ENCODE results near the gene TMEM139. TPM values are rescaled to one million over a fixed set of nuclear protein-coding genes. Genes with fewer than 3 reads are reported as not detected.

The TMEM139 gene
- total and polyA plus RNA-seq, 8 donors, result 4.2 to 17.3 (median 7.0) TPM

GRCh38 chr7:143303733-143304132, 19.0 kb downstream of the TMEM139 start:
- no peak for FAIRE-seq
- no peaks in the 10 kb centered on the region for H3K27me3 ChIP-seq
- no peak for DNase-seq
- H3K9me3 ChIP-seq, result no peaks in the 10 kb centered on the region
- no peak overlapping the region for H3K4me3 ChIP-seq
- ATAC-seq, result no peak
- no peak overlapping the region for H3K27ac ChIP-seq
- no peak for TF ChIP-seq CTCF (IDR thresholded peaks at IDR 0.05)
- no peaks in the 10 kb centered on the region for H3K4me1 ChIP-seq
- 97 to 98% methylated on average over 10 of the region's 10 CpGs for WGBS, 2 donors
- peaks cover 0 to 47% (median 27%) of the 10 kb centered on the region in 3 donors for H3K36me3 ChIP-seq
- intact Hi-C loops (cut with DNase I), result loop anchor here in 2 of 3 donors (10.0 kb wide), 1 partner anchor 59 kb away; no protein-coding TSS in a partner anchor

- no peak for TF ChIP-seq CTCF (IDR thresholded peaks at IDR 0.05)
- Histone ChIP-seq H3K36me3 (peaks cover 0 to 46% (median 27%) of the 10 kb centered on the region in 3 donors), H3K4me3 (no peak overlapping the region), H3K27me3 (no peaks in the 10 kb centered on the region), H3K9me3 (no peaks in the 10 kb centered on the region), H3K4me1 (no peaks in the 10 kb centered on the region), H3K27ac (no peak overlapping the region)
- no peak for DNase-seq
- 85% methylated on average over 6 of the region's 6 CpGs for WGBS, 2 donors
- no peak for ATAC-seq
- no peak for FAIRE-seq
- intact Hi-C loops (cut with DNase I), result loop anchor here (5.0 to 10.0 kb wide), 2 partner anchors 60 to 63 kb away; no protein-coding TSS in a partner anchor
These were observed 20.2 kb downstream of the TMEM139 start for GRCh38 chr7:143304938-143305337.

DNA sequence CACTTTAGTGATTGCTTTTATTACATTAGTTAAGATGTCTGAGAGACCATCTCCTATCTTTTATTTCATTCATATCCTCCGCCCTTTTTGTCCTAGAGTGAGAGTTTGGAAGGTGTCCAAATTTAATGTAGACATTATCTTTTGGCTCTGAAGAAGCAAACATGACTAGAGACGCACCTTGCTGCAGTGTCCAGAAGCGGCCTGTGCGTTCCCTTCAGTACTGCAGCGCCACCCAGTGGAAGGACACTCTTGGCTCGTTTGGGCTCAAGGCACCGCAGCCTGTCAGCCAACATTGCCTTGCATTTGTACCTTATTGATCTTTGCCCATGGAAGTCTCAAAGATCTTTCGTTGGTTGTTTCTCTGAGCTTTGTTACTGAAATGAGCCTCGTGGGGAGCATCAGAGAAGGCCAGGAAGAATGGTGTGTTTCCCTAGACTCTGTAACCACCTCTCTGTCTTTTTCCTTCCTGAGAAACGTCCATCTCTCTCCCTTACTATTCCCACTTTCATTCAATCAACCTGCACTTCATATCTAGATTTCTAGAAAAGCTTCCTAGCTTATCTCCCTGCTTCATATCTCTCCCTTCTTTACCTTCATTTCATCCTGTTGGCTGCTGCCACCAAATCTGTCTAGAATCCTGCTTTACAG, 20.8 kb downstream of the TMEM139 start:
- WGBS, 2 donors, result 24 to 28% methylated on average over 10 of the region's 10 CpGs
- FAIRE-seq, result no peak
- DNase-seq, result peak; percentile 55 to 93 (median 82)
- no peaks in the 10 kb centered on the region for H3K9me3 ChIP-seq
- H3K4me1 ChIP-seq, result no peaks in the 10 kb centered on the region
- no peak overlapping the region for H3K27ac ChIP-seq
- intact Hi-C loops (cut with DNase I), result loop anchor here (5.0 to 10.0 kb wide), 2 partner anchors 61 to 63 kb away; no protein-coding TSS in a partner anchor
- H3K36me3 ChIP-seq, result peaks cover 0 to 41% (median 22%) of the 10 kb centered on the region in 3 donors
- ATAC-seq, result peak; percentile 92 to 98 (median 97)
- peak; percentile 68 to 77 (median 72) for TF ChIP-seq CTCF (IDR thresholded peaks at IDR 0.05)
- no peak overlapping the region for H3K4me3 ChIP-seq
- no peaks in the 10 kb centered on the region for H3K27me3 ChIP-seq

DNA sequence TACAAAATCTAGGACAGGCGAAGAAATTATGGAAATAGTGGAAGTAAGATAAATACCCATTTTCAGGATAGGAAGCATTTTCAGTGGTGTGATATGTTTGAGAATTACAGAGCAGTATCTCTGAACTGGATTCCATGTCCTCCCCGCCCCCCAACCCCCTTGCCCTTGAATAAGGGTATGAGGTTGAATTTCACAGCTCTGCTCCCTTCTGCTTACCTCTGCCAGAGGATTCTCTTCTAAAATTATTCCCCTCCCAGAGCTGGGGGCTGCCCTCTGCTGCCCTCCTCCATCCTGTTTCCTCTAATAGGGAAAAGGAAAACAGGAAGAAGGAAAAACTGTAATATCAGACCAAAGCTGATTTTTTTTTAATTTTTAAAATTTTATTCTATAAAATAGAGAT, 23.9 kb downstream of the TMEM139 start:
- ATAC-seq, result no peak
- no peak for DNase-seq
- intact Hi-C loops (cut with DNase I), result loop anchor here (5.0 to 10.0 kb wide), 2 partner anchors 64 to 66 kb away; no protein-coding TSS in a partner anchor
- no peak for FAIRE-seq
- no peak overlapping the region for H3K27ac ChIP-seq
- 94 to 97% methylated on average over 2 of the region's 2 CpGs for WGBS, 2 donors
- H3K36me3 ChIP-seq, result peaks cover 0 to 19% (median 15%) of the 10 kb centered on the region in 3 donors
- TF ChIP-seq CTCF (IDR thresholded peaks at IDR 0.05), result no peak
- no peaks in the 10 kb centered on the region for H3K4me1 ChIP-seq
- H3K27me3 ChIP-seq, result no peaks in the 10 kb centered on the region
- H3K9me3 ChIP-seq, result no peaks in the 10 kb centered on the region
- no peak overlapping the region for H3K4me3 ChIP-seq

DNA sequence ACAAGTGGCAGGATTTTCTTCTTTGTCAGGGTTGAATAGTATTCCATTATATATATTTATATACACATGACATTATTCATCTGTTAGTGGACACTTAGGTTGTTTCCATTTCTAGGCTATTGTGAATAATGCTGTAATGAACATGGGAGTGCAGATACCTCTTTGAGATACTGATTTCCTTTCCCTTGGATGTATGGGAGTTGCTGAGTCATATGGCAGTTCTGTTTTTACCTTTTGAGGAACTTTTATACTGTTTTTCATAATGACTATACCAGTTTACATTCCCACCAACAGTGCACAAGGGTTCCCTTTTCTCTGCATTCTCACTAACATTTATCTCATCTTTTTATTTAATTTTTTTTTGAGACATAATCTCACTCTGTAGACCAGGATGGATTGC, 29.4 kb downstream of the TMEM139 start:
- no peaks in the 10 kb centered on the region for H3K9me3 ChIP-seq
- TF ChIP-seq CTCF (IDR thresholded peaks at IDR 0.05), result no peak
- H3K36me3 ChIP-seq, result no peaks in the 10 kb centered on the region
- no peak overlapping the region for H3K4me3 ChIP-seq
- no peak for ATAC-seq
- intact Hi-C loops (cut with DNase I), result no loop called here
- no peak overlapping the region for H3K27ac ChIP-seq
- no peaks in the 10 kb centered on the region for H3K27me3 ChIP-seq
- no peaks in the 10 kb centered on the region for H3K4me1 ChIP-seq
- FAIRE-seq, result no peak
- DNase-seq, result no peak
